Measurements from ENCODE around the gene BEST1. TPM values are rescaled to one million over a fixed set of nuclear protein-coding genes. Genes with fewer than 3 reads are reported as not detected.

The BEST1 gene
- total and polyA plus RNA-seq, 2 donors (not counting 3 experiments of a cell fraction or from before 2014, with no cell fraction given), result 0.04 TPM; not detected in 1

DNA sequence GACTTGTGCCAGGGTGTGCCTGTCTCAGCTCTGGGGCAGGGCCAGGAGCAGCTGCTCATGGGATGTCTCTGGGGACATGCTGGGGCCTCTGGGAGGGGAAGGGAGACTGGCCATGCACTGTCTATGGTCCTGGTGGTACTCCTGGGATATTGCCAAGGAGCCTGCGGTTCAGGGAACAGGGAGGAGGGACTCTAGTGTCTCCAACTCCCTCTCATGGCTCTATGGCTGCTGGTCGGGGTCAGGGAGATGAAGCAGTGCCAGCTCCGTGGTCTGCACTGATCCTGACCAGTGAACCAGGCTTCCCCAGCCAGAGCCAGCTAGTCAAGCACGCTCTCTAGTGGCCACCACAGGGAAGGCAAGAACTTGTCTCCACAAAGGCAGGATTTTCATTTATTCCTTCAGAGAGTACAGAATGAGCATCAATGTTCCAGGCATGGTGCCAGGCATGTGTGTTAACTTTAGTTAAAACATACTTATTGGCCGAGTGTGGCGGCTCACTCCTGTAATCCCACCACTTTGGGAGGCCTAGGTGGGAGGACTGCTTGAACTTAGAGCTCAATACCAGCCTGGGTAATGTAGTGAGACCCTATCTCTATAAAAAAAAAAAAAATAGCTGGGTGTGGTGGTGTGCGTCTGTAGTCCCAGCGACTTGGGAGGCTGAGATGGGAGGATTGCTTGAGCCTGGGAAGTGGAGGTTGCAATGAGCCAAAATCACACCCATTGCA, 2.5 kb upstream of the BEST1 start:
- Histone ChIP-seq H4K20me1 (replicated peaks; ENCODE audit: control insufficient read depth, extremely low read depth, insufficient read depth, low read length) (no peaks in the 10 kb centered on the region), H3K4me1 (ENCODE audit: control insufficient read depth, extremely low read depth, insufficient read depth, low read length) (no peaks in the 10 kb centered on the region), H2AFZ (ENCODE audit: low read depth, low read length) (peak overlapping the region; percentile 66), H3K27ac (ENCODE audit: insufficient read depth, low read depth, low read length) (no peak overlapping the region), H3K27me3 (ENCODE audit: control insufficient read depth in 2 of 2, insufficient read depth in 2 of 2, low read length in 2 of 2) (peaks cover 2% of the 10 kb centered on the region in 2 experiments), H3K9me1 (replicated peaks; ENCODE audit: control insufficient read depth, extremely low read depth, insufficient read depth, low read length) (no peaks in the 10 kb centered on the region), H3K36me3 (ENCODE audit: control insufficient read depth in 2 of 2, extremely low read depth in 1 of 2, insufficient read depth in 2 of 2, low read length in 2 of 2) (no peaks in the 10 kb centered on the region), H3K79me2 (ENCODE audit: control insufficient read depth, insufficient read depth, low read length) (no peaks in the 10 kb centered on the region), H3K4me2 (ENCODE audit: insufficient read depth, low read length) (no peak overlapping the region), H3K4me3 (replicated peaks in 1 of 3; ENCODE audit: insufficient read depth in 1 of 3, low read depth in 1 of 3, low read length in 3 of 3) (no peak overlapping the region), H3K9me3 (replicated peaks; ENCODE audit: control insufficient read depth, insufficient read depth, low read length) (no peaks in the 10 kb centered on the region), H3K9ac (replicated peaks; ENCODE audit: extremely low read depth, insufficient read depth, low read length) (no peak overlapping the region)
- ChIA-PET POLR2A (interaction anchor here (0.6 to 0.7 kb wide), 2 partner anchors 20 to 151 kb away, joined by 4 to 5 read pairs; partner anchors contain the start of gene FTH1), CTCF (interaction anchor here (0.6 to 8.3 kb wide), 52 partner anchors 10 to 289 kb away, joined by 3 to 276 read pairs (median 4); partner anchors contain the start of genes FADS1, FEN1 and TMEM258)
- dilution Hi-C loops (cut with MboI; ENCODE audit: extremely low pct_ligation_motif_present, low sequenced_read_pairs) (no loop called here), intact Hi-C loops (cut with micrococcal nuclease) (loop anchor here (1.0 to 2.0 kb wide), 6 partner anchors 48 to 161 kb away; no protein-coding TSS in a partner anchor)
- BruUV-seq (replicated peaks), result no TSS peak
- DNase-seq (ENCODE audit: low read depth, low spot score) (peak; percentile 84), FAIRE-seq (peak; percentile 93)
- TF ChIP-seq, protein P1, sequence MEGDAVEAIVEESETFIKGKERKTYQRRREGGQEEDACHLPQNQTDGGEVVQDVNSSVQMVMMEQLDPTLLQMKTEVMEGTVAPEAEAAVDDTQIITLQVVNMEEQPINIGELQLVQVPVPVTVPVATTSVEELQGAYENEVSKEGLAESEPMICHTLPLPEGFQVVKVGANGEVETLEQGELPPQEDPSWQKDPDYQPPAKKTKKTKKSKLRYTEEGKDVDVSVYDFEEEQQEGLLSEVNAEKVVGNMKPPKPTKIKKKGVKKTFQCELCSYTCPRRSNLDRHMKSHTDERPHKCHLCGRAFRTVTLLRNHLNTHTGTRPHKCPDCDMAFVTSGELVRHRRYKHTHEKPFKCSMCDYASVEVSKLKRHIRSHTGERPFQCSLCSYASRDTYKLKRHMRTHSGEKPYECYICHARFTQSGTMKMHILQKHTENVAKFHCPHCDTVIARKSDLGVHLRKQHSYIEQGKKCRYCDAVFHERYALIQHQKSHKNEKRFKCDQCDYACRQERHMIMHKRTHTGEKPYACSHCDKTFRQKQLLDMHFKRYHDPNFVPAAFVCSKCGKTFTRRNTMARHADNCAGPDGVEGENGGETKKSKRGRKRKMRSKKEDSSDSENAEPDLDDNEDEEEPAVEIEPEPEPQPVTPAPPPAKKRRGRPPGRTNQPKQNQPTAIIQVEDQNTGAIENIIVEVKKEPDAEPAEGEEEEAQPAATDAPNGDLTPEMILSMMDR (IDR thresholded peaks at IDR 0.05; ENCODE audit: extremely low read depth in 1 of 2, insufficient read depth in 1 of 2, low read depth in 1 of 2, low read length in 2 of 2), result peak; percentile 92 to 94
- no peak for TF ChIP-seq MYC (IDR thresholded peaks at IDR 0.05; ENCODE audit: low read depth, low read length)

DNA sequence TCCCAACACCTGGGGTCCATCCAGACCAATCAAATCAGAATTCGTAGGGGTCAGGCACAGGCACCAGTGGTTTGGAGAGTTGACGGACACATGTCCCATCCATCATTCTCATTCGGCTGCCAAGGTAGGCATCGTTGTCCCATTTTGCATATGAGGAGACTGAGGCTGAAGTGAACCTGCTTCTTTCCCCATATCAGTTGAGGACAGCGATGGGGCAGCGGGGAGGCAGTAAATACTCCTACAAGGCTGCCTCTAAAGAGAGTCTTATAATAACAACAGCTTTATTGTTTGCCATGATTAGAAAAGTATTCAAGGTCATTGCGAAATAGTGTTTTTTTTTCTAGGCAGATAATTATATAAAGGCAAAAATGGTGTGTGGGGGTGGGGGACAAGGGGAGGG, 1.6 kb upstream of the BEST1 start:
- intact Hi-C loops (cut with micrococcal nuclease), result no loop called here
- no peaks in the 10 kb centered on the region for H3K79me2 ChIP-seq (ENCODE audit: control insufficient read depth, insufficient read depth, low read length)
- no peak overlapping the region for H2AFZ ChIP-seq (ENCODE audit: low read depth, low read length)
- ChIA-PET CTCF (interaction anchor here (0.6 to 8.3 kb wide), 33 partner anchors 10 to 199 kb away, joined by 3 to 276 read pairs (median 5); partner anchors contain the start of genes FADS1, FEN1 and TMEM258), POLR2A (interaction anchor here (0.7 kb wide), 1 partner anchor 19 kb away, joined by 5 read pairs; the partner anchor contains the start of gene FTH1)
- no peaks in the 10 kb centered on the region for H3K4me1 ChIP-seq (ENCODE audit: control insufficient read depth, extremely low read depth, insufficient read depth, low read length)
- dilution Hi-C loops (cut with MboI; ENCODE audit: extremely low pct_ligation_motif_present, low sequenced_read_pairs), result no loop called here
- no peak overlapping the region for H3K27ac ChIP-seq (ENCODE audit: insufficient read depth, low read depth, low read length)
- FAIRE-seq, result no peak
- no peak for DNase-seq (ENCODE audit: low read depth, low spot score)
- no peak overlapping the region for H3K4me3 ChIP-seq (replicated peaks in 1 of 3; ENCODE audit: insufficient read depth in 1 of 3, low read depth in 1 of 3, low read length in 3 of 3)
- no peaks in the 10 kb centered on the region for H3K9me3 ChIP-seq (replicated peaks; ENCODE audit: control insufficient read depth, insufficient read depth, low read length)
- peaks cover 0 to 2% of the 10 kb centered on the region in 2 experiments for H3K27me3 ChIP-seq (ENCODE audit: control insufficient read depth in 2 of 2, insufficient read depth in 2 of 2, low read length in 2 of 2)
- H3K4me2 ChIP-seq (ENCODE audit: insufficient read depth, low read length), result no peak overlapping the region
- no TSS peak for BruUV-seq (replicated peaks)
- H4K20me1 ChIP-seq (replicated peaks; ENCODE audit: control insufficient read depth, extremely low read depth, insufficient read depth, low read length), result no peaks in the 10 kb centered on the region
- no peaks in the 10 kb centered on the region for H3K9me1 ChIP-seq (replicated peaks; ENCODE audit: control insufficient read depth, extremely low read depth, insufficient read depth, low read length)
- no peak for TF ChIP-seq JUN (IDR thresholded peaks at IDR 0.05; ENCODE audit: borderline replicate concordance, insufficient read depth, insufficient read length, low read depth)
- no peak for TF ChIP-seq GATA2 (IDR thresholded peaks at IDR 0.05; ENCODE audit: insufficient read depth, insufficient read length, low read depth, low read length)
- TF ChIP-seq POLR2A (IDR thresholded peaks at IDR 0.05; ENCODE audit: low read depth, low read length), result no peak
- TF ChIP-seq, protein P2, sequence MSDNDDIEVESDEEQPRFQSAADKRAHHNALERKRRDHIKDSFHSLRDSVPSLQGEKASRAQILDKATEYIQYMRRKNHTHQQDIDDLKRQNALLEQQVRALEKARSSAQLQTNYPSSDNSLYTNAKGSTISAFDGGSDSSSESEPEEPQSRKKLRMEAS (IDR thresholded peaks at IDR 0.05; ENCODE audit: insufficient read depth, insufficient read length), result no peak
- TF ChIP-seq FOS (IDR thresholded peaks at IDR 0.05; ENCODE audit: borderline replicate concordance, insufficient read depth, low read length), result no peak
- no peak for TF ChIP-seq MYC (IDR thresholded peaks at IDR 0.05; ENCODE audit: low read depth, low read length)
- TF ChIP-seq, protein P1 (IDR thresholded peaks at IDR 0.05; ENCODE audit: extremely low read depth in 1 of 2, insufficient read depth in 1 of 2, low read depth in 1 of 2, low read length in 2 of 2), result no peak
- TF ChIP-seq EZH2 (IDR thresholded peaks at IDR 0.05; ENCODE audit: borderline replicate concordance, low read depth, low read length, severe bottlenecking), result no peak
- TF ChIP-seq POLR2AphosphoS5 (IDR thresholded peaks at IDR 0.05; ENCODE audit: insufficient read depth, low read depth, low read length), result no peak
- no peaks in the 10 kb centered on the region for H3K36me3 ChIP-seq (ENCODE audit: control insufficient read depth in 2 of 2, extremely low read depth in 1 of 2, insufficient read depth in 2 of 2, low read length in 2 of 2)
- H3K9ac ChIP-seq (replicated peaks; ENCODE audit: extremely low read depth, insufficient read depth, low read length), result no peak overlapping the region
